ENCODE data around the gene KIF6.
"Not testable (repeated sequence)": the region's sequence is repeated elsewhere in the genome, so short reads cannot be mapped to it uniquely, and the experiment has no call there.

Gene KIF6, protein sequence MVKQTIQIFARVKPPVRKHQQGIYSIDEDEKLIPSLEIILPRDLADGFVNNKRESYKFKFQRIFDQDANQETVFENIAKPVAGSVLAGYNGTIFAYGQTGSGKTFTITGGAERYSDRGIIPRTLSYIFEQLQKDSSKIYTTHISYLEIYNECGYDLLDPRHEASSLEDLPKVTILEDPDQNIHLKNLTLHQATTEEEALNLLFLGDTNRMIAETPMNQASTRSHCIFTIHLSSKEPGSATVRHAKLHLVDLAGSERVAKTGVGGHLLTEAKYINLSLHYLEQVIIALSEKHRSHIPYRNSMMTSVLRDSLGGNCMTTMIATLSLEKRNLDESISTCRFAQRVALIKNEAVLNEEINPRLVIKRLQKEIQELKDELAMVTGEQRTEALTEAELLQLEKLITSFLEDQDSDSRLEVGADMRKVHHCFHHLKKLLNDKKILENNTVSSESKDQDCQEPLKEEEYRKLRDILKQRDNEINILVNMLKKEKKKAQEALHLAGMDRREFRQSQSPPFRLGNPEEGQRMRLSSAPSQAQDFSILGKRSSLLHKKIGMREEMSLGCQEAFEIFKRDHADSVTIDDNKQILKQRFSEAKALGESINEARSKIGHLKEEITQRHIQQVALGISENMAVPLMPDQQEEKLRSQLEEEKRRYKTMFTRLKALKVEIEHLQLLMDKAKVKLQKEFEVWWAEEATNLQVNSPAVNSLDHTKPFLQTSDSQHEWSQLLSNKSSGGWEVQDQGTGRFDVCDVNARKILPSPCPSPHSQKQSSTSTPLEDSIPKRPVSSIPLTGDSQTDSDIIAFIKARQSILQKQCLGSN

DNA sequence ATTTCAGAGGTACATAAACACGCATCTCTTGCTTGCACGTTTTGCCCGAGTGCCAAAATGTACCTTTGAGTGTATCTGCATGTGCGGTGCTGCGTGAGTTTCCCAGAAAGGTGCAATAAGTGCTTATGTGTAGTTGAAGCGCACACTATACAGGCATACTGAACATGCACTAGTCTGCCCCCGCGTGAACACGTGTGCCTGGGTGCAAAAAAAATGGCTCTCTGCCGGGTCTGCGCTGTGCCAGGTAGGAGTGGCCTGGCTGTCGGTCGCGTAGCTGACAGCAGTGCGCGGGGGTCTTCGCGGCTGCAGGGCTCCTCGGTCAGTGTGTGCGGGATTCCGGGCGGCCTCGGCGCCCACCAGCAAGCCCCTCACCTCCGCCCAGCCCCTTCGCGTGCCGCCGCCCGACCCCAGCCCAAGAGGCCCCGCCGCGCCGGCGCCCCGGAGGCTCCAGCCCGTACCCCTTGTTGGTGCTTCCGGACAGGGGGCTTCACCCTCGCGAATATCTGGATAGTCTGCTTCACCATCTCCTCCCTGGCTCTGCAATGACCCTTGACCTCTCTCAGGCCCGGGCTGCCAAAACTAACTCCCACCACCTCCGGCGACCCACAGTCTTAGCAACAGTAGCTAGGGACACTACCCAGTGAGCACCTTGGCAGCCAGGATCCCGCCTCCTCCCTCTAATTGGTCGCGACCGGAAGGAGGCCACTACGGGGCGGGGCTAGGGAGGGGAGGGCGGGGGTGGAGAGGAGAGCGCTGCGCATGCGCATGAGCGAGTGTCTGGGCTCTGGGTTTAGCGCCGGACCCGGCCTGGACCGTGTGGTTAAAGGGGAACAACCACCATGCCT is at the start of gene KIF6:
TSS of gene KIF6 (minus strand) at position 622 of the 845 bp plus-strand sequence. CDS start at position 524, 98 bp downstream.
- peak; percentile 98 for DNase-seq

DNA sequence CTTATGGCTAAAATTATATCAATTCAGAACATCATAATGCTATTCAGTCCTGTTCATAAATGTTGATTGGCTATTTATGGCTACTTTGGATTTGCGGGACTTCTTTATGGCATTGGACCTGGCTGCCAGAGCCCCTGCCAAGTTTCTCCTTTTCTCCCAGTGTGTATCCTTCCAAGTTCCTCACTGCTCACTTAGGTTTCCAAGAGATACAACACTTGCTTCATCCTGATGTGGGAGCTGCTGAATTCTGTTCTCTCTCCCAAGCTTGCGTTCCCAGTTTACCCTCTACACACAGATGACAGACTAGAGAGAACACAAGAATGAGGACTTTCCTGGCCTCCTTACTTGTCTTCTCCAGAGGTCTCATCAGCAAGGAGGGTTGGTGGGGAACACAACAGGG is 48.6 kb upstream of the KIF6 start:
- DNase-seq = no peak

DNA sequence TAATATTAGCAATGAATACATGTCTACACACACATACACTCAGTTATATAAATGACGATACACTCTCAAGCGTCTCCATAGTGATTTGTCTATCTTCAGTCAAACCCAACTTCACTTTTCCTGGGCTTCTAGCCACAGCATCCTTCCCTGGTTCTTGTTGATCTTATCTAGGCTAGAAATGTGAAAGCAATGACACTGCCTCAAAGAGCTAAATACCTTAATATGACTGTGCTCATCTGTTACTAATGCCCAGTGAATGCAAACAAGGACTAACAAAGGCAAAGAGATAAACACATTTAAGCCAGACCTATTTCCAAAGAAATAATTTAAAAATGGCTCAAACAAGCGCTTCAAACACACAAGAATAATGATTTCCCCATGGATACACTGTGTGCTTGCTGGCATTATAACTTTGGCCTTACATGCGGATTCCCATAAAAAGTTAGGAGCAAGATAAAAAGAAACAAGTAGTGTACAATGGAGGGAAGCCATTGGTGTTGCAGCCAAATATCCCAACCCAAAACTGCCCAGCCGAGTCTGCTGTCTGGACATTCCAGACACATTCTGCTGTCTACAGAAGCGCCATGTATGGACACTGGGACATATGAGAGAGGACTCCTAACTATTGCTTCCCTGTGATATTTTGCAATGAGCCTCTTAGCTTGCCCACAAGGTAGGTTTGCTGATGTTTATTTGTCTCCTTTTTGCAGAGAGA is 47.5 kb upstream of the KIF6 start:
- no peak for DNase-seq

DNA sequence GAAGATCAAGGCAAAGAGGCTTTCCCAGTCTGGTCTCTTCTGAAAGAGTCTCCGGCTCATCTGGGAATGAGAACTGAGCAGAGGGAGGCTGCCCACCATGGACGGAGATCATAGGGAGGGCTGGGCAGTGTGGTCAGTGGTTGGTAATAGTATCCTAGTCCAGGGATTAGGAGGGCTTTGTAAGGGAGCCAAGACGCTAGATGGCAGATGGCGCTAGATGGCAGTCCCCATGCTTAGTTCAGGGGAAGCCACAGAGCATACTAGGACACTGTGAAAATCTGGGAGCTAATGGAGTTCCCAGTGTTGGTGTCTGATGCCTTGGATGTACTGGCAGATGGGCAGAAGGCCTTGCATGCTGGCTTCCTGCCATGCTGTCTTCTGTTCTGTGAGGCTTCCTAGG is 45.2 kb upstream of the KIF6 start:
- DNase-seq = no peak

DNA sequence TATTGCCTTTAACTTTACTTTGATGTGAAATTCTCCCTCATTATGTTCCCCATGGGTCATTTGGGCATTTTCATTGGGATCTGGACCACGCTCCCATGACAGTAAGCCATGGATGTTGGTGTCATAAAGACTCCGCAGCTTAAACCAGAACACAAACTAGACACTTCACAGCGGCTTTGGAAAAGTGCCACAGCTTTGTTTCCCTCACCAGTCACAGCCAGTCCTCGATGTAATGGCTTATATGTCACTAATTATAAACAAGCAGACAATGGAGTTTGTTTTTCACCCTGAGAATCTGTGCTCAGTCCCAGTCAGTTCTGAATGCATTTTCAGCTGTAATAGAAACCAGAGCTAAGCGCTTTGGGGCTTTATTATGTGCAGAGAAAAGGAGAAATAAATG is 43.8 kb upstream of the KIF6 start:
- DNase-seq = no peak

DNA sequence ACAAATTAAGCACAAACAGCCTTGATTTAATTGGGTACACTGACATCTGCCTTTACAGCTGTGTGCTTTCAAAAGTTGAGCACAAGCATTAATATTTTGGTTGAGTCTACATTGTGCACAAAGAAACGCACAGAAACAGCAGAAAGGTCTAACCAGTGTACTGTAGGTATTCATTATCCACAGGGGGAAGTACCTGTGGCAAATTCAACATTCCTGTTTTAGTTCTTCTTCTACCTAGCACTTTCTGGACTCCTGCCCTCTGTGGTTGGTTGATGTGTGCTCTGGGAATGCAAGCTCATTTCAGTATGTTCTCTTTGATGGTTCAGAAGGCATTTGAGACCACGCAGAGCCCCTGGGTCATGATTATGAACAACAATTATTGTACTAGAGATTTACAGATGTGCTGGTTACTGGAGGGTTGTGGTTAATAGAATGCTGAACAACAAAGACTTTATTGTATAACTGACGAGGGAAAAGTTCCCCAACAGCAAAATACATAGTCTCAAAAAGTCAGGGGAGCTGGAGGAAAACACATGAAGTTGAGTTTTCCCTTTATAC is 40.4 kb upstream of the KIF6 start:
- no peak for DNase-seq

DNA sequence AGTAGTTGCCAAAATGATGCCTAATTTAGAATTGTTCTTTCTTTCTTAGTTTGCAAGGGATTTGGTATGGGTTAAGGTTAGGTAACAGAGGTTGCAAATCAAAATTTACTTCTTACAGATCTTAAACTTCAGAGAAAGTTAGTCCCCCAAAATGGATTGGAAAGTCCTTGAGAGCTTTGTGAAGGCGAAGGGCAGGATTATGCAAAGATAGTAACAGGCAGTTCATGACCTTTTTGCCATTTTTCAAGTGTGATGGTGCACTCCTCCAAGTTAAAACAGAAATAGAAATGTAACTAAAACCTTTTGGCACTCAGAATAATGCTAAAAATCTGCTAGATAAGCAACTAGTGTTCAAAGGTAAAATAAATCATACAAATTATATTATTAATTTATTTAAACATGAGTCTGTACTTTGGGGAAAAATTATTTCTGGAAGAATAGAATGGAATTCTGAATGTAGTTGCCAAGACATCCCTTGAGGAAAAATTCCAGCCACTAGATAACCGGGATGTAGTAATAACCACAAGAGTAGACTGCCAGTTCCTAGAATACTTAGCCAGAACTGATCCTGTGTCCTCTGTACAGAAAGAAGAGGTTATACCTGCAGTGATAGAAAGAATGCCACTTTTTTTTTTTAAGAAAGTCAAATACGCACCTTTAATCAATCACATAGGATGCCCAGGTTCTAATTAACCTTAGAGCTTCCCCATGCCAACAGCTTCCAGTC is 35.2 kb upstream of the KIF6 start:
- no peak for DNase-seq

DNA sequence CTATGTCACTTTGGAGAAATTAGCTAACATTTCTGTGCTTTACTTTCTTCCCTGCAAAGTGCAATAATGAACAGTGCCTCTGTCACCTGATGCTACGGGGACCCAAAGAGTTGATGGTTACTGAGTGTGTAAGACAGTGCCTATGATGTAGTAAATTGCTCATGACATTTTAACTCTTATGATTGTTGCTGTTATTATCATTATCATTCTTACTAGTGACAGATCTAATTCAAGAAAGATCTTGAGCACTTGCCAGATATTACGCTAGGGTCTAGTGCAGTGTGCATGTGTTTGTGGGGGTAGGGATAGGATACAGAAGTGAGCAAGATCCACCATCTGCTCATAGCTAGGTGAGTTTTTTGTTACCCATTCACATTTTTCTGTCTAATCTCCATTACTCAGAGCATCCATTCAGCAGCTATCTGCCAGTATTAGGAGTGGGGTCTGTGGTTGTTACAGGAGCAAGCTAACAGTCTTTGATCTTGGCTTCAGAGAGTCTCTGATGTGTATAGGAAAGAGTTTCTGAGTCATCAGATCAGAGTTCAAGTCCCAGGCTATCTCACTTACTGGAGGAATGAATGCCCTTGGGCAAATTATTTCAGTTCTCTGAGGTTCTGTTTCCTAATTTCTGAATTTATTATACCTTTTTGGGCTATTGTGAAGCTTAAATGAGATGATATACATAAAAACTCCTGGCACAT is 33.8 kb upstream of the KIF6 start:
- DNase-seq = no peak

DNA sequence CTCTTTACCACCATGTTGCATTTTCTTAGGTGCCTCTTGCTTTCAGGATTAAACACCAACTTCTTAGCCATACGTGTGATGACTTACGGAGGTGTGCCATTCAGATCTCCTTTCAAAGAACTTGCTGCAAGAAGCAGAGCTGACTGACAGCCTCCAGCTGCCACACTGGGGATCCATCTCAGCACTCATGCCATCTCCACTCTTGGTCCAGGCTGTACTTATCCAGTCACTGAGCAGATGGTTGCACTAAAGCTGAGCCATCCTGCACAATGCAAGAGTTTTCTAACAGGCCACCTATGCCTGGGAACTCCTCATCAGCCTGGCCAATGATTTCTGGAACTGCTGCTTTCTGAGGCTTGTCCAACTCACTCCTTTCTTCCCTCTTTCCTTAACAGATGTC is 31.4 kb upstream of the KIF6 start:
- DNase-seq = no peak

DNA sequence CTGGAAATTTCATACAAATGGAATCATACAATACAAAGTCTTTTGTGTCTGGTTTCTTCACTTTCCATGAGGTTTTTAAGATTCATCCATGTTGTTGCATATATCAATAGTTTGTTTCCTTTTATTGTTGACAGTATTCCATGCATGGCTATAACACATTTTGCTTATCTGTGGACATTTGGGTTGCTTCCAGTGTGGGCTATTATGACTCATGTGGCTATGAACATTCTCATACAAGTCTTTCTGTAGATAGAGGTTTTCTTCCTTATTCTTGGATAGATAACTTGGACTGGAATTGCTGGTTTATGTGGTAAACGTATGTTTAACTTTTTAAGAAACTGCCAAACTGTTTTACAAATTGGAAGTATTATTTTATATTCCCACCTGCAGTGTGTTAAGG is 30.0 kb upstream of the KIF6 start:
- DNase-seq = no peak

DNA sequence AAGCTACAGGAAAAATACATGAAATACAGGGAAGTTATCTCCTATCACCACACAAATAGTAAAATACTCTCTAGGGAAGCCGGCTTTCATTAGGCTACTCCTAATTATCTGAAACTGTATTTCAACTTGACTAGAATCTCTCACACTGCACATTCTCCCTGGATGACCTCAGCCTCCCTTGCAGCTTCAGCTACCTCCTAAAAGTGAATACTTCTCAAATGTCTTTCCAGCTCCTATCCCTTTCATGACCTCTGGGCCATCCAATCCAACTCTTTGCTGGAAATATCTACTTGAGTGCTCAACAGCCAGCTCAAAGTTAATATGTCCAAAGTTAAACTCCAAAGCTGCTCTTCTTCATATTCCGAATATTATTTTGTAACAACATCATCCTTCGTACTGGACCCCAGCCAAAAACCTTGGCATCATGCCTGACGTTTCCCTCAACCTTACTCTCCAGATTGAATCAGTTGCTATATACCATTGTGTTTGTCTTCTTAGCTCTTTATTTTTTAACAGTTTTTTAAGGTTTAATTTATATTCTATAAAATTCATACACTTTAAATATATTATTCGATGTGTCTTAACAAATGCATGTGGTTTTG is 29.4 kb upstream of the KIF6 start:
- no peak for DNase-seq

DNA sequence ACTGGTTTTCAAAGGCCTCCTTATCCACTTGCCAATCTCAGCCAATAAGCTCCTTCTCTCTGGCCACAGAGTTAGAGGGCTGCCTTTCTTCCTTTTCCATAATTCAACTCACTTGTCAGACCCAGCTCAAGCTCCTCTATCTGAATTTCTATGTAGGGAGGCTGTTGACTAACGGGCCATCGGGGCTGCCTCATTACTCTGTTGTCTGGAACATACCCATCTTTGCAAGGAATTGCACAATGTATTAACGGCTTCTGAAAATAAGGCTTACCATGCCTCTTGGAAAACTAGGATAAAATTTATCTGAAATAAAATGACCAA is 28.5 kb upstream of the KIF6 start:
- no peak for DNase-seq

DNA sequence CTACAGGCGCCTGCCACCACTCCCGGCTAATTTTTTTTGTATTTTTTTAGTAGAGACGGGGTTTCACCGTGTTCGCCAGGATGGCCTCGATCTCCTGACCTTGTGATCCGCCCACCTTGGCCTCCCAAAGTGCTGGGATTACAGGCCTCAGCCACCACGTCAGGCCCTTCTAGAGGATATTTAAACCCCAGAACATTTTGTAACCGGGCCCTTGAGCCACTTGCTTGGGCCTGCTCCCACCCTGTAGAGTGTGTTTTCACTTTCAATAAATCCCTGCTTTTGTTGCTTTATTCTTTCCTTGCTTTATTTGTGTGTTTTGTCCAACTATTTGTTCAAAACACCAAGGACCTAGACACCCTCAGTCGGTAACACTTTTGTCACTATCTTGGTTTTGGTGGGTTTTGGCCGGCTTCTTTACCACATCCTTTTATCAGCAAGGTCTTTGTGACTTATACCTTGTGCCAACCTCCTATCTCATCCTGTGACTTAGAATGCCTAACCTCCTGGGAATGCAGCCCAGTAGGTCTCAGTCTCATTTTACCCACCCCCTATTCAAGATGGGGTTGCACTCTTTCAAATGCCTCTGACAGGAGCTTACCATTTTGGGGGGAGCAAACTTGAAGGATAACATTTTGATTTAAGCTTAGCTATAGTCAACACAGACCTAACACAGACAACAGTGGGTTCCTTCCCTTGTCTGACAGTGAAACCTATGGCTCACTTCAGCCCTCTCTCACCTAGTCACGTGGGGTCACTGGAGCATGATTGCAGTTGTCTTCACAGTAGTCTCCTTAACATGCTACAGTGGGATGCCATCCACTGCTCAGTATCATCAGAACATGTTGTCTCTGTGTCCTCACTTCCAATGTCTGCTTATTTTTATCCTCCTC is 27.9 kb upstream of the KIF6 start:
- no peak for DNase-seq

DNA sequence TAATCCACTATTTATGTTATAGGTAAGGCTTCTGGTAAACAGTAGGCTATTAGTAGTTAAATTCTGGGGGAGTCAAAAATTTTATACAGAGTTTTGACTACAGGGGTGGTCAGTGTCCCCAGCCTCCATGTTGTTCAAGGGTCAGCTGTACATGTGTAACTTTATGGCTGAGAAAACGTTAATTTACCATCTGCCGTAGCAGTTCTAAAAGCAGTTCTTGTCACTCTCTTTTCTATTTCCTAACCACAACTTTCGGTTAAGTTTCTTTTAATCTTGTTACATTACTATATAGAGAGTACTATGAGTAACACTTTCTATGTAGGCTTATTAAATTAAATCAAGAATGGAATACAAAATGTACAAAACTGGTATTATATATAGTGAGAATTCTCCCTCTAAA is 21.6 kb upstream of the KIF6 start:
- no peak for DNase-seq

DNA sequence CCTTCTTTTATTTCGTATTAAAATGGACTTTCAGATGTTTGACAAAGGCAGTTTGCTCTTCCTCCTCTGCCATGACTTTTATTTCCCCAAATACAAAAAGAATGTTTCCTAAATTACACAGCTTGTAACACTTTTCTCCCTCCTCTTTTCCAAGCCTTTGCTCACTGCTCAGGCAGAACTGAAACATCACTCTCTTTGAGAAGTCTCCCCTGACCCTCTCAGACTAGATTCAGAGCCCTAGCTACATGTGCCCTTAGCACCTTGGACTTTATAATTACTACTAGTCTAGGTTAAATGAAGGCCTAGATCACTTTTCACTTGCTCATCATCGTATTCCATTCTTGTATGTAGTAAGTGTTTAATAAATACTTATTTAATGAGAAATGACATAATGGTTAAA is 8.5 kb upstream of the KIF6 start:
- no peak for DNase-seq

DNA sequence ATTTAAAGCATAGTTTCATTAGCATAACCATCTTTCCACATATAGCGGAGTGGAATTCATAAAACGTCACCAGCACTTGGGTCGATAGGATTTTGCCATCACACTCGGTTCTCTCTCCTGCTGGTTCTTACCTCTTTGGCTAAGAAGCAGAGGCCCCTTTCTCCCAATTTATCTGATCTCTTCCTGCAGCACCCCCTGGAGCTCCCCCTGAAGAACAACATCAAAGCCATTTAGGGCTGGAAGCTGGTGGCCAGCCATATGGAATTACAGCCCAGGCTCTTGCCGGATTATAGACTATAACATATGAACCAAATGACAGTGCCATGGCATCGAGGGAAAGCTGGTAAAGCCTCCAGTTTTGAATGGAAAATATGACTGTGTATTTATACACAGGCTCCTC is 6.4 kb upstream of the KIF6 start:
- DNase-seq = no peak

DNA sequence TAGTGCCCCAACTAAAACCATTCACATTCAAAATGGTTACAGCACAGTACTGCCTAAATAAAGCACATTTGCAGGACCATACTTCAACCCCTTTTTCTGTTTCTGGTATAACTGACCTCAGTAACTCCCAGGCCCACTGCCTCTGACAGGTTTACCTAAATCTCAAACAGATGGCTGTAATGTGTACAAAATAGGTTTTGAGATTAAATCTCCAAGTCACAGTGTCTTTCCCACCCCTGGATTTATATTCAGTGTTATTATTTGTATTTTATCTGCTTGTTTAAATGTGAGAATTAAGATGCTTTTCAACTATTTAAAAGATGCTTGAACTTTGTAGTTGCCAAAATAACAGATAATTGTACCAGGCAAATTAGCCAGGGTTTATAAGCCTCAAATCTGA is 4.7 kb upstream of the KIF6 start:
- DNase-seq = no peak

DNA sequence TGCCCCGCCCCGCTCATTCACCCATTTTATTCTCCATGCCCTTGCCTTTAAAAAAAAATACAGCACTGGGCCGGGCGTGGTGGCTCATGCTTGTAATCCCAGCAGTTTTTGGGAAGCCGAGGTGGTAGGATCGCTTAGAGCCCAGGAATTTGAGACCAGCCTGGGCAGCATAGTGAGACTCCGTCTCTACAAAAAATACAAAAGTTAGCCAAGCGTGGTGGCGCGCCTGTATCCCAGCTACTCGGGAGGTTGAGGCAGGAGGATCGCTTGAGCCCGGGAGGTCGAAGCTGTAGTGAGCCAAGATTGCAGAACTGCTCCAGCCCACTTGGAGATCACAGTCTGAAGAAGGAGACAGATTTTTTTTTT is 407 bp upstream of the KIF6 start:
- DNase-seq = no peak

DNA sequence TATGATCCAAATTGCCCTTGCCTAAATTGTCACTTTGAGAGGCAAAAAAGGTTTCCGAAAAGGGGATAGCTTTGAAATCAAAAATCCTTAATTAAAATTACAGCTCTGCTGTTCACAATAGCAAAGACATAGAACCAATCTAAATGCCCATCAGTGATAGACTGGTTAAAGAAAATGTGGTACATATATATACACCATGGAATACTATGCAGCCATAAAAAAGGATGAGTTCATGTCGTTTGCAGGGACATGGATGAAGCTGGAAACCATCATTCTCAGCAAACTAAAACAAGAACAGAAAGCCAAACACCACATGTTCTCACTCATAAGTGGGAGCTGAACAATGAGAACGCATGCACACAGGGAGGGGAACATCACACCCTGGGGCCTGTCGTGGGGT is 1.9 kb downstream of the KIF6 start:
- not testable (repeated sequence) for DNase-seq

DNA sequence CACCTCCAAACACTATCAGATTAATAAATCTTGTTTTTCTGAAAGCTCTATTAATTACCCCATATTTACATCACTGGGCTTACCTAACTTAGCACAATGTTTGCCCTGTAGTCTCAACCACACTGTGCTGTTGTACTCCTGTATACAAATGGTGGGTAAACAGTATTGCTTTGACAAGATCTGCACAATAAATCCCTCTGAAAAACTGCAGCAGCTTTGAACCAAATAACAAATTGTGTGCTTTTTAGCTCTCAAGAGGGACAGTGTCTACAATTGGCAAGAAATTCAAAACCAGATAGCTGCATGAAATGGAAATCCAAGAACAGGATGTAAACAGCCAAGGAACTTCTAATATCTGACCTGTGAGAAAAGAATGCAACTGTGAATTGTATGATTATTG is 10.4 kb downstream of the KIF6 start:
- DNase-seq = no peak

Data from NCI-H510A treated with DMSO at 0.1 percent for 48 hours (cell line).